NCI-H2107 (cell line): ENCODE data around the gene MSTO1.
"Not testable (repeated sequence)": the region's sequence is repeated elsewhere in the genome, so short reads cannot be mapped to it uniquely, and the experiment has no call there.

Experiments
- DNase-seq: peaks from one replicate; lab custom pipeline; 2025; lab: John Stamatoyannopoulos, UW

The MSTO1 gene

GRCh38 chr1:155609515-155610256 is at the start of gene MSTO1:
MSTO1 (plus strand) TSS chr1:155610218; CDS start chr1:155610249, 31 bp downstream.
- DNase-seq, result peak; percentile 94

- DNase-seq, result not testable (repeated sequence)
Measured at GRCh38 chr1:155561779-155562580, 48.0 kb upstream of the MSTO1 start.

GRCh38 chr1:155562581-155563376 is 47.2 kb upstream of the MSTO1 start, which contains the start of gene ASH1L:
ASH1L (minus strand) TSS chr1:155562803; CDS start chr1:155521519, 41,284 bp downstream.
- DNase-seq, result peak; percentile 95

- DNase-seq, result not testable (repeated sequence)
Measured at GRCh38 chr1:155563377-155564022, 46.5 kb upstream of the MSTO1 start.

GRCh38 chr1:155569988-155570592 is 39.9 kb upstream of the MSTO1 start:
- DNase-seq, result no peak

- DNase-seq, result no peak
Measured at GRCh38 chr1:155570593-155570990, 39.4 kb upstream of the MSTO1 start.

- no peak for DNase-seq
Measured at GRCh38 chr1:155574077-155574476, 35.9 kb upstream of the MSTO1 start.

- not testable (repeated sequence) for DNase-seq
Measured at GRCh38 chr1:155575608-155576007, 34.4 kb upstream of the MSTO1 start.

GRCh38 chr1:155583846-155584245 is 26.2 kb upstream of the MSTO1 start:
- not testable (repeated sequence) for DNase-seq

GRCh38 chr1:155589282-155589681 is 20.7 kb upstream of the MSTO1 start:
- DNase-seq, result not testable (repeated sequence)

- not testable (repeated sequence) for DNase-seq
Measured at GRCh38 chr1:155590516-155591247, 19.3 kb upstream of the MSTO1 start.

GRCh38 chr1:155591770-155592169 is 18.2 kb upstream of the MSTO1 start:
- DNase-seq, result peak; percentile 47

- not testable (repeated sequence) for DNase-seq
Measured at GRCh38 chr1:155595877-155596474, 14.0 kb upstream of the MSTO1 start.

- DNase-seq, result no peak
Measured at GRCh38 chr1:155596864-155597263, 13.2 kb upstream of the MSTO1 start.

- DNase-seq, result no peak
Measured at GRCh38 chr1:155598842-155599331, 11.1 kb upstream of the MSTO1 start.

GRCh38 chr1:155599828-155600572 is 10.0 kb upstream of the MSTO1 start:
- not testable (repeated sequence) for DNase-seq

- no peak for DNase-seq
Measured at GRCh38 chr1:155607708-155608107, 2.3 kb upstream of the MSTO1 start.

- DNase-seq, result no peak
Measured at GRCh38 chr1:155608888-155609225, 1.2 kb upstream of the MSTO1 start.

- DNase-seq, result not testable (repeated sequence)
Measured at GRCh38 chr1:155610257-155610647, 234 bp downstream of the MSTO1 start.
